ENCODE results near the gene HAUS7.

The HAUS7 gene

GRCh38 chrX:153443476-153444332, 26.7 kb downstream of the HAUS7 start:
- H2AFZ ChIP-seq (ENCODE audit: low read depth, low read length), result no peak overlapping the region
- no peaks in the 10 kb centered on the region for H3K4me1 ChIP-seq (ENCODE audit: insufficient read depth, low read length)
- H3K27me3 ChIP-seq (ENCODE audit: insufficient read depth, low read length), result peaks cover 4% of the 10 kb centered on the region
- H3K36me3 ChIP-seq (ENCODE audit: insufficient read depth, low read length), result no peaks in the 10 kb centered on the region
- H3K9me3 ChIP-seq (ENCODE audit: low read length), result no peaks in the 10 kb centered on the region
- H3K4me3 ChIP-seq (ENCODE audit: low read length), result no peak overlapping the region

GRCh38 chrX:153442463-153442862, 27.9 kb downstream of the HAUS7 start:
- H3K4me1 ChIP-seq (ENCODE audit: insufficient read depth, low read length), result no peaks in the 10 kb centered on the region
- H3K36me3 ChIP-seq (ENCODE audit: insufficient read depth, low read length), result no peaks in the 10 kb centered on the region

GRCh38 chrX:153441981-153442380, 28.4 kb downstream of the HAUS7 start:
- no peaks in the 10 kb centered on the region for H3K9me3 ChIP-seq (ENCODE audit: low read length)
- no peak overlapping the region for H2AFZ ChIP-seq (ENCODE audit: low read depth, low read length)
- H3K4me3 ChIP-seq (ENCODE audit: low read length), result no peak overlapping the region
- H3K27me3 ChIP-seq (ENCODE audit: insufficient read depth, low read length), result peaks cover 4% of the 10 kb centered on the region
- H3K4me1 ChIP-seq (ENCODE audit: insufficient read depth, low read length), result no peaks in the 10 kb centered on the region
- no peaks in the 10 kb centered on the region for H3K36me3 ChIP-seq (ENCODE audit: insufficient read depth, low read length)

More at GRCh38 chrX:153442463-153442862, 27.9 kb downstream of the HAUS7 start:
- peaks cover 4% of the 10 kb centered on the region for H3K27me3 ChIP-seq (ENCODE audit: insufficient read depth, low read length)
- no peaks in the 10 kb centered on the region for H3K9me3 ChIP-seq (ENCODE audit: low read length)
- H3K4me3 ChIP-seq (ENCODE audit: low read length), result no peak overlapping the region
- no peak overlapping the region for H2AFZ ChIP-seq (ENCODE audit: low read depth, low read length)

GRCh38 chrX:153441296-153441695, 29.1 kb downstream of the HAUS7 start:
- no peaks in the 10 kb centered on the region for H3K36me3 ChIP-seq (ENCODE audit: insufficient read depth, low read length)
- no peaks in the 10 kb centered on the region for H3K9me3 ChIP-seq (ENCODE audit: low read length)
- no peak overlapping the region for H3K4me3 ChIP-seq (ENCODE audit: low read length)
- peaks cover 4% of the 10 kb centered on the region for H3K27me3 ChIP-seq (ENCODE audit: insufficient read depth, low read length)
- H2AFZ ChIP-seq (ENCODE audit: low read depth, low read length), result no peak overlapping the region
- H3K4me1 ChIP-seq (ENCODE audit: insufficient read depth, low read length), result no peaks in the 10 kb centered on the region

- H3K27me3 ChIP-seq (ENCODE audit: insufficient read depth, low read length), result peaks cover 4% of the 10 kb centered on the region
- no peak overlapping the region for H2AFZ ChIP-seq (ENCODE audit: low read depth, low read length)
- H3K9me3 ChIP-seq (ENCODE audit: low read length), result no peaks in the 10 kb centered on the region
- H3K4me1 ChIP-seq (ENCODE audit: insufficient read depth, low read length), result no peaks in the 10 kb centered on the region
- no peak overlapping the region for H3K4me3 ChIP-seq (ENCODE audit: low read length)
- H3K36me3 ChIP-seq (ENCODE audit: insufficient read depth, low read length), result no peaks in the 10 kb centered on the region
Observed at GRCh38 chrX:153440556-153441135, 29.7 kb downstream of the HAUS7 start.

- H3K4me1 ChIP-seq (ENCODE audit: insufficient read depth, low read length), result no peaks in the 10 kb centered on the region
- no peak overlapping the region for H2AFZ ChIP-seq (ENCODE audit: low read depth, low read length)
- H3K9me3 ChIP-seq (ENCODE audit: low read length), result no peaks in the 10 kb centered on the region
- peaks cover 5% of the 10 kb centered on the region for H3K27me3 ChIP-seq (ENCODE audit: insufficient read depth, low read length)
- H3K36me3 ChIP-seq (ENCODE audit: insufficient read depth, low read length), result no peaks in the 10 kb centered on the region
- no peak overlapping the region for H3K4me3 ChIP-seq (ENCODE audit: low read length)
Observed at GRCh38 chrX:153439977-153440376, 30.4 kb downstream of the HAUS7 start.

- Histone ChIP-seq H3K9me3 (ENCODE audit: low read length) (no peaks in the 10 kb centered on the region), H3K4me1 (ENCODE audit: insufficient read depth, low read length) (no peaks in the 10 kb centered on the region), H2AFZ (ENCODE audit: low read depth, low read length) (no peak overlapping the region), H3K4me3 (ENCODE audit: low read length) (no peak overlapping the region), H3K36me3 (ENCODE audit: insufficient read depth, low read length) (no peaks in the 10 kb centered on the region), H3K27me3 (ENCODE audit: insufficient read depth, low read length) (peaks cover 10% of the 10 kb centered on the region)
Observed at GRCh38 chrX:153438532-153438931, 31.8 kb downstream of the HAUS7 start.

- peaks cover 13% of the 10 kb centered on the region for H3K27me3 ChIP-seq (ENCODE audit: insufficient read depth, low read length)
- H3K4me3 ChIP-seq (ENCODE audit: low read length), result no peak overlapping the region
- H3K36me3 ChIP-seq (ENCODE audit: insufficient read depth, low read length), result no peaks in the 10 kb centered on the region
- no peaks in the 10 kb centered on the region for H3K9me3 ChIP-seq (ENCODE audit: low read length)
- no peaks in the 10 kb centered on the region for H3K4me1 ChIP-seq (ENCODE audit: insufficient read depth, low read length)
- H2AFZ ChIP-seq (ENCODE audit: low read depth, low read length), result no peak overlapping the region
Observed at GRCh38 chrX:153435845-153436244, 34.5 kb downstream of the HAUS7 start.

- Histone ChIP-seq H3K9me3 (ENCODE audit: low read length) (no peaks in the 10 kb centered on the region), H3K4me3 (ENCODE audit: low read length) (no peak overlapping the region), H3K4me1 (ENCODE audit: insufficient read depth, low read length) (no peaks in the 10 kb centered on the region), H2AFZ (ENCODE audit: low read depth, low read length) (no peak overlapping the region), H3K27me3 (ENCODE audit: insufficient read depth, low read length) (peaks cover 10% of the 10 kb centered on the region), H3K36me3 (ENCODE audit: insufficient read depth, low read length) (no peaks in the 10 kb centered on the region)
Observed at GRCh38 chrX:153434801-153435200, 35.6 kb downstream of the HAUS7 start.

GRCh38 chrX:153433781-153434285, 36.5 kb downstream of the HAUS7 start:
- Histone ChIP-seq H3K9me3 (ENCODE audit: low read length) (no peaks in the 10 kb centered on the region), H3K4me3 (ENCODE audit: low read length) (no peak overlapping the region), H3K4me1 (ENCODE audit: insufficient read depth, low read length) (no peaks in the 10 kb centered on the region), H3K36me3 (ENCODE audit: insufficient read depth, low read length) (no peaks in the 10 kb centered on the region), H3K27me3 (ENCODE audit: insufficient read depth, low read length) (peaks cover 11% of the 10 kb centered on the region), H2AFZ (ENCODE audit: low read depth, low read length) (no peak overlapping the region)

GRCh38 chrX:153433161-153433680, 37.2 kb downstream of the HAUS7 start:
- Histone ChIP-seq H3K9me3 (ENCODE audit: low read length) (no peaks in the 10 kb centered on the region), H3K27me3 (ENCODE audit: insufficient read depth, low read length) (peaks cover 14% of the 10 kb centered on the region), H3K4me1 (ENCODE audit: insufficient read depth, low read length) (no peaks in the 10 kb centered on the region), H2AFZ (ENCODE audit: low read depth, low read length) (no peak overlapping the region), H3K36me3 (ENCODE audit: insufficient read depth, low read length) (no peaks in the 10 kb centered on the region), H3K4me3 (ENCODE audit: low read length) (no peak overlapping the region)

GRCh38 chrX:153430796-153431195, 39.6 kb downstream of the HAUS7 start:
- H2AFZ ChIP-seq (ENCODE audit: low read depth, low read length), result no peak overlapping the region
- H3K36me3 ChIP-seq (ENCODE audit: insufficient read depth, low read length), result no peaks in the 10 kb centered on the region
- no peaks in the 10 kb centered on the region for H3K9me3 ChIP-seq (ENCODE audit: low read length)
- H3K4me1 ChIP-seq (ENCODE audit: insufficient read depth, low read length), result no peaks in the 10 kb centered on the region
- no peak overlapping the region for H3K4me3 ChIP-seq (ENCODE audit: low read length)
- H3K27me3 ChIP-seq (ENCODE audit: insufficient read depth, low read length), result peaks cover 21% of the 10 kb centered on the region

GRCh38 chrX:153426204-153426603, 44.2 kb downstream of the HAUS7 start:
- Histone ChIP-seq H2AFZ (ENCODE audit: low read depth, low read length) (no peak overlapping the region), H3K4me3 (ENCODE audit: low read length) (no peak overlapping the region), H3K27me3 (ENCODE audit: insufficient read depth, low read length) (peaks cover 39% of the 10 kb centered on the region), H3K36me3 (ENCODE audit: insufficient read depth, low read length) (no peaks in the 10 kb centered on the region), H3K4me1 (ENCODE audit: insufficient read depth, low read length) (no peaks in the 10 kb centered on the region), H3K9me3 (ENCODE audit: low read length) (no peaks in the 10 kb centered on the region)

Measured in neuron (in vitro differentiated cells).